Upper lobe of left lung (tissue), 6 donors: ENCODE results near the gene PSD2. TPM values are rescaled to one million over a fixed set of nuclear protein-coding genes. Genes with fewer than 3 reads are reported as not detected.

ENCODE experiments used
- ATAC-seq, 2 donors: fragments of 200-7000 bp; cut with Tn5 transposase; one replicate each; pipeline ENCODE4 v1.9.1; 2022; ENCODE audit warnings: mild to moderate bottlenecking in 2 of 2, moderate library complexity in 2 of 2; ENCODE audit not compliant: low FRiP score in 2 of 2
- DNase-seq, 2 donors: peaks; one replicate each; pipeline ENCODE4 v3.0.0-alpha.2; 2019 to 2020
- H3K27ac ChIP-seq, 4 donors: fragments of 200-600 bp; sonication (generic); one replicate each; pipeline ENCODE4 v1.5.1; 2016 to 2019
- H3K27me3 ChIP-seq, 4 donors: fragments of 200-600 bp; sonication (generic); one replicate each; pipeline ENCODE4 v1.5.1; 2017 to 2019
- H3K36me3 ChIP-seq, 4 donors: fragments of 200-600 bp; sonication (generic); one replicate each; pipeline ENCODE4 v1.5.1; 2016 to 2019
- H3K4me1 ChIP-seq, 4 donors: fragments of 200-600 bp; sonication (generic); one replicate each; pipeline ENCODE4 v1.5.1; 2018 to 2019
- H3K4me3 ChIP-seq, 4 donors: fragments of 200-600 bp; sonication (generic); one replicate each; pipeline ENCODE4 v1.5.1; 2017 to 2019; ENCODE audit warnings: mild to moderate bottlenecking in 2 of 4, moderate library complexity in 1 of 4
- H3K9me3 ChIP-seq, 4 donors: fragments of 200-600 bp; sonication (generic); one replicate each; pipeline ENCODE4 v1.5.1; 2018 to 2019
- EP300 ChIP-seq, 4 donors: sonication (generic); formaldehyde crosslinking; IDR thresholded peaks; one replicate each; pipeline ENCODE4 v1.5.1; 2017; ENCODE audit warnings: antibody characterized with exemption in 4 of 4, control low read depth in 2 of 4
- POLR2A ChIP-seq, 4 donors: fragments of 450-650 bp; IDR thresholded peaks; one replicate each; pipeline ENCODE4 v1.5.1; 2016 to 2017; ENCODE audit warnings: antibody characterized with exemption in 4 of 4, mild to moderate bottlenecking in 2 of 4
- POLR2AphosphoS5 ChIP-seq, 2 donors: sonication (generic); formaldehyde crosslinking; IDR thresholded peaks; one replicate each; pipeline ENCODE4 v1.5.1; 2017; ENCODE audit warnings: antibody characterized with exemption in 2 of 2
- WGBS, 2 donors: methylation state at CpG; one replicate each; pipeline ENCODE4 v1.1.5; 2017 to 2018; 5-methylcytosine and 5-hydroxymethylcytosine counted together
- total RNA-seq, 6 donors: library from RNA; depleted of rRNA in 4 of 6; stranded (reverse); fragments of >200 nt in 4 of 6; gene quantifications; one replicate each; pipeline versions ENCODE4 v1.1.0 to v1.2.1, GENCODE V29; 2016 to 2021
- TF ChIP-seq, protein P1 (sequence below), 6 experiments: fragments of 450-650 bp in 4 of 6; fragments of 200-600 bp in 2 of 6; sonication (generic) in 2 of 6; IDR thresholded peaks; one replicate each; pipeline ENCODE4 v1.5.1; 2016 to 2019; ENCODE audit warnings: antibody characterized with exemption in 6 of 6
- donor health status: DM: no; HTN: no; CAD: no; lungs with moderate emphysema.
- donor health status: DM: no; HTN: yes; CAD: no; lungs with severe emphysema.

PSD2 gene
- total RNA-seq, 6 donors from 2014 or later, result 0.10 to 0.15 (median 0.11) TPM; not detected in 3

- H3K9me3 ChIP-seq, result no peaks in the 10 kb centered on the region
- no peak overlapping the region for H3K27ac ChIP-seq
- no peak overlapping the region for H3K4me3 ChIP-seq
- no peak for TF ChIP-seq POLR2A (IDR thresholded peaks at IDR 0.05)
- no peak for TF ChIP-seq EP300 (IDR thresholded peaks at IDR 0.05)
- no peak for TF ChIP-seq POLR2AphosphoS5 (IDR thresholded peaks at IDR 0.05)
- TF ChIP-seq, protein P1, sequence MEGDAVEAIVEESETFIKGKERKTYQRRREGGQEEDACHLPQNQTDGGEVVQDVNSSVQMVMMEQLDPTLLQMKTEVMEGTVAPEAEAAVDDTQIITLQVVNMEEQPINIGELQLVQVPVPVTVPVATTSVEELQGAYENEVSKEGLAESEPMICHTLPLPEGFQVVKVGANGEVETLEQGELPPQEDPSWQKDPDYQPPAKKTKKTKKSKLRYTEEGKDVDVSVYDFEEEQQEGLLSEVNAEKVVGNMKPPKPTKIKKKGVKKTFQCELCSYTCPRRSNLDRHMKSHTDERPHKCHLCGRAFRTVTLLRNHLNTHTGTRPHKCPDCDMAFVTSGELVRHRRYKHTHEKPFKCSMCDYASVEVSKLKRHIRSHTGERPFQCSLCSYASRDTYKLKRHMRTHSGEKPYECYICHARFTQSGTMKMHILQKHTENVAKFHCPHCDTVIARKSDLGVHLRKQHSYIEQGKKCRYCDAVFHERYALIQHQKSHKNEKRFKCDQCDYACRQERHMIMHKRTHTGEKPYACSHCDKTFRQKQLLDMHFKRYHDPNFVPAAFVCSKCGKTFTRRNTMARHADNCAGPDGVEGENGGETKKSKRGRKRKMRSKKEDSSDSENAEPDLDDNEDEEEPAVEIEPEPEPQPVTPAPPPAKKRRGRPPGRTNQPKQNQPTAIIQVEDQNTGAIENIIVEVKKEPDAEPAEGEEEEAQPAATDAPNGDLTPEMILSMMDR (IDR thresholded peaks at IDR 0.05), result no peak
- no peaks in the 10 kb centered on the region for H3K4me1 ChIP-seq
- ATAC-seq (no peak), DNase-seq (peak in 1 of 2 donors; percentile 34)
- H3K36me3 ChIP-seq, result no peaks in the 10 kb centered on the region
- H3K27me3 ChIP-seq, result peaks cover 0 to 4% (median 0%) of the 10 kb centered on the region in 4 donors
- 85 to 92% methylated on average over 8 of the region's 8 CpGs for WGBS, 2 donors
Measured at GRCh38 chr5:139855451-139855850, 59.8 kb downstream of the PSD2 start.

GRCh38 chr5:139855946-139856540 is 60.4 kb downstream of the PSD2 start:
- TF ChIP-seq POLR2A (IDR thresholded peaks at IDR 0.05), result no peak
- no peak for ATAC-seq
- no peak overlapping the region for H3K27ac ChIP-seq

GRCh38 chr5:139856714-139857113 is 61.1 kb downstream of the PSD2 start:
- no peaks in the 10 kb centered on the region for H3K36me3 ChIP-seq
- no peak for ATAC-seq
- no peak for TF ChIP-seq POLR2A (IDR thresholded peaks at IDR 0.05)
- no peak for TF ChIP-seq EP300 (IDR thresholded peaks at IDR 0.05)
- no peak for TF ChIP-seq POLR2AphosphoS5 (IDR thresholded peaks at IDR 0.05)
- TF ChIP-seq, protein P1 (IDR thresholded peaks at IDR 0.05), result no peak
- H3K27ac ChIP-seq, result no peak overlapping the region
- peaks cover 0 to 4% (median 0%) of the 10 kb centered on the region in 4 donors for H3K27me3 ChIP-seq
- DNase-seq, result no peak
- no peaks in the 10 kb centered on the region for H3K4me1 ChIP-seq
- no peak overlapping the region for H3K4me3 ChIP-seq
- 91 to 94% methylated on average over 4 of the region's 4 CpGs for WGBS, 2 donors
- no peaks in the 10 kb centered on the region for H3K9me3 ChIP-seq

More at GRCh38 chr5:139855946-139856540, 60.4 kb downstream of the PSD2 start:
- WGBS, 2 donors, result 78 to 90% methylated on average over 2 to 6 of the region's 6 CpGs
- Histone ChIP-seq H3K4me3 (no peak overlapping the region), H3K9me3 (no peaks in the 10 kb centered on the region), H3K4me1 (no peaks in the 10 kb centered on the region), H3K36me3 (no peaks in the 10 kb centered on the region), H3K27me3 (peaks cover 0 to 4% (median 0%) of the 10 kb centered on the region in 4 donors)
- peak in 1 of 2 donors; percentile 34 for DNase-seq

- DNase-seq, result no peak
- ATAC-seq, result no peak
- TF ChIP-seq, protein P1 (IDR thresholded peaks at IDR 0.05), result no peak
- no peak for TF ChIP-seq POLR2A (IDR thresholded peaks at IDR 0.05)
- no peak for TF ChIP-seq EP300 (IDR thresholded peaks at IDR 0.05)
- TF ChIP-seq POLR2AphosphoS5 (IDR thresholded peaks at IDR 0.05), result no peak
- H3K4me1 ChIP-seq, result peaks cover 6 to 11% (median 7%) of the 10 kb centered on the region in 4 donors
- no peaks in the 10 kb centered on the region for H3K36me3 ChIP-seq
- H3K27ac ChIP-seq, result no peak overlapping the region
- H3K4me3 ChIP-seq, result no peak overlapping the region
- no peaks in the 10 kb centered on the region for H3K9me3 ChIP-seq
- H3K27me3 ChIP-seq, result peaks cover 0 to 4% (median 0%) of the 10 kb centered on the region in 4 donors
- 90% methylated on average over 2 of the region's 2 CpGs; no CpG with 5 or more reads in 1 of the 2 donors for WGBS, 2 donors
Measured at GRCh38 chr5:139859013-139859412, 63.4 kb downstream of the PSD2 start.

GRCh38 chr5:139861021-139861888 is 65.6 kb downstream of the PSD2 start:
- WGBS, 2 donors, result 88 to 92% methylated on average over 9 to 15 of the region's 15 CpGs

More at GRCh38 chr5:139861021-139861888, 65.6 kb downstream of the PSD2 start:
- DNase-seq (peak in 1 of 2 donors; percentile 27), ATAC-seq (no peak)
- H3K9me3 ChIP-seq, result no peaks in the 10 kb centered on the region
- TF ChIP-seq, protein P1 (IDR thresholded peaks at IDR 0.05), result no peak
- TF ChIP-seq EP300 (IDR thresholded peaks at IDR 0.05), result no peak
- TF ChIP-seq POLR2AphosphoS5 (IDR thresholded peaks at IDR 0.05), result no peak
- no peak for TF ChIP-seq POLR2A (IDR thresholded peaks at IDR 0.05)
- H3K4me3 ChIP-seq, result no peak overlapping the region
- H3K27ac ChIP-seq, result no peak overlapping the region
- peaks cover 0 to 4% (median 0%) of the 10 kb centered on the region in 4 donors for H3K27me3 ChIP-seq
- peaks cover 6 to 12% (median 10%) of the 10 kb centered on the region in 4 donors for H3K4me1 ChIP-seq
- no peaks in the 10 kb centered on the region for H3K36me3 ChIP-seq
